ENCODE results near the gene MYO9B. TPM values are rescaled to one million over a fixed set of nuclear protein-coding genes. Genes with fewer than 3 reads are reported as not detected.

Gene MYO9B
- polyA plus RNA-seq, 2 of the 4 experiments (the other 2 are of a cell fraction): 13.0 to 27.7 TPM

GRCh38 chr19:17136021-17136420 is 60.4 kb downstream of the MYO9B start:
- Histone ChIP-seq H3K9me3 (no peaks in the 10 kb centered on the region), H3K4me3 (peak overlapping the region; percentile 20; the same call in 1 of the 3 replicates), H3K4me1 (peaks cover 25% of the 10 kb centered on the region), H3K27ac (peak overlapping the region; percentile 87 to 91), H3K4me2 (peak overlapping the region; percentile 87)
- ChIA-PET POLR2A (no interaction called here), CTCF (no interaction called here)
- DNase-seq (ENCODE audit: low read depth in 1 of 2, low spot score in 1 of 2) (no peak), FAIRE-seq (no peak), ATAC-seq (peak; percentile 27 to 37; a peak in 4 of 6 replicates)
- TF ChIP-seq JUN (IDR thresholded peaks at IDR 0.05) (no peak), RFX5 (IDR thresholded peaks at IDR 0.05) (no peak), REST (IDR thresholded peaks at IDR 0.05) (no peak), CHD2 (IDR thresholded peaks at IDR 0.05; ENCODE audit: low read length, partially characterized antibody) (no peak), TP53 (CRISPR knock-in tag; IDR thresholded peaks at IDR 0.05) (no peak), BHLHE40 (IDR thresholded peaks at IDR 0.05; ENCODE audit: low read depth, low read length) (no peak), EHF (CRISPR knock-in tag; IDR thresholded peaks at IDR 0.05) (no peak), SREBF2 (IDR thresholded peaks at IDR 0.05) (no peak), POLR2AphosphoS2 (conservative IDR thresholded peaks at IDR 0.05; ENCODE audit: low read length) (no peak), TFCP2L1 (CRISPR knock-in tag; IDR thresholded peaks at IDR 0.05) (no peak), FOXS1 (CRISPR knock-in tag; IDR thresholded peaks at IDR 0.05) (no peak), ZC3H11A (IDR thresholded peaks at IDR 0.05) (no peak), PHF8 (IDR thresholded peaks at IDR 0.05; ENCODE audit: borderline replicate concordance, low read depth) (no peak), ZSCAN20 (CRISPR knock-in tag; IDR thresholded peaks at IDR 0.05) (no peak), CBX2 (IDR thresholded peaks at IDR 0.05; ENCODE audit: borderline replicate concordance, low read depth) (no peak), GATA3 (IDR thresholded peaks at IDR 0.05; ENCODE audit: borderline replicate concordance) (no peak), HOXA7 (CRISPR knock-in tag; IDR thresholded peaks at IDR 0.05) (no peak), CBX8 (IDR thresholded peaks at IDR 0.05) (no peak), ESRRA (IDR thresholded peaks at IDR 0.05; ENCODE audit: borderline replicate concordance, low read length) (no peak)
- TF ChIP-seq, protein P1, sequence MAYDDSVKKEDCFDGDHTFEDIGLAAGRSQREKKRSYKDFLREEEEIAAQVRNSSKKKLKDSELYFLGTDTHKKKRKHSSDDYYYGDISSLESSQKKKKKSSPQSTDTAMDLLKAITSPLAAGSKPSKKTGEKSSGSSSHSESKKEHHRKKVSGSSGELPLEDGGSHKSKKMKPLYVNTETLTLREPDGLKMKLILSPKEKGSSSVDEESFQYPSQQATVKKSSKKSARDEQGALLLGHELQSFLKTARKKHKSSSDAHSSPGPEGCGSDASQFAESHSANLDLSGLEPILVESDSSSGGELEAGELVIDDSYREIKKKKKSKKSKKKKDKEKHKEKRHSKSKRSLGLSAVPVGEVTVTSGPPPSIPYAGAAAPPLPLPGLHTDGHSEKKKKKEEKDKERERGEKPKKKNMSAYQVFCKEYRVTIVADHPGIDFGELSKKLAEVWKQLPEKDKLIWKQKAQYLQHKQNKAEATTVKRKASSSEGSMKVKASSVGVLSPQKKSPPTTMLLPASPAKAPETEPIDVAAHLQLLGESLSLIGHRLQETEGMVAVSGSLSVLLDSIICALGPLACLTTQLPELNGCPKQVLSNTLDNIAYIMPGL (CRISPR knock-in tag; IDR thresholded peaks at IDR 0.05; ENCODE audit: borderline replicate concordance): no peak
- WGBS (ENCODE audit: missing lambda C conversion rate): 84% methylated on average over 9 of the region's 9 CpGs

- H3K4me3 ChIP-seq: no peak overlapping the region
- H3K4me1 ChIP-seq: peaks cover 24% of the 10 kb centered on the region
- ATAC-seq: no peak
- no peak overlapping the region for H3K4me2 ChIP-seq
- no peak for FAIRE-seq
- no peak for TF ChIP-seq TP53 (CRISPR knock-in tag; IDR thresholded peaks at IDR 0.05)
- TF ChIP-seq ZFP36 (IDR thresholded peaks at IDR 0.05; ENCODE audit: borderline replicate concordance, partially characterized antibody): no peak
- TF ChIP-seq JUNB (IDR thresholded peaks at IDR 0.05): no peak
- TF ChIP-seq ZC3H11A (IDR thresholded peaks at IDR 0.05): no peak
- TF ChIP-seq RAD21 (conservative IDR thresholded peaks at IDR 0.05 in 1 of 2, IDR thresholded peaks at IDR 0.05 in 1 of 2): no peak
- no peak for TF ChIP-seq ESRRA (IDR thresholded peaks at IDR 0.05; ENCODE audit: borderline replicate concordance, low read length)
- TF ChIP-seq, protein P2, sequence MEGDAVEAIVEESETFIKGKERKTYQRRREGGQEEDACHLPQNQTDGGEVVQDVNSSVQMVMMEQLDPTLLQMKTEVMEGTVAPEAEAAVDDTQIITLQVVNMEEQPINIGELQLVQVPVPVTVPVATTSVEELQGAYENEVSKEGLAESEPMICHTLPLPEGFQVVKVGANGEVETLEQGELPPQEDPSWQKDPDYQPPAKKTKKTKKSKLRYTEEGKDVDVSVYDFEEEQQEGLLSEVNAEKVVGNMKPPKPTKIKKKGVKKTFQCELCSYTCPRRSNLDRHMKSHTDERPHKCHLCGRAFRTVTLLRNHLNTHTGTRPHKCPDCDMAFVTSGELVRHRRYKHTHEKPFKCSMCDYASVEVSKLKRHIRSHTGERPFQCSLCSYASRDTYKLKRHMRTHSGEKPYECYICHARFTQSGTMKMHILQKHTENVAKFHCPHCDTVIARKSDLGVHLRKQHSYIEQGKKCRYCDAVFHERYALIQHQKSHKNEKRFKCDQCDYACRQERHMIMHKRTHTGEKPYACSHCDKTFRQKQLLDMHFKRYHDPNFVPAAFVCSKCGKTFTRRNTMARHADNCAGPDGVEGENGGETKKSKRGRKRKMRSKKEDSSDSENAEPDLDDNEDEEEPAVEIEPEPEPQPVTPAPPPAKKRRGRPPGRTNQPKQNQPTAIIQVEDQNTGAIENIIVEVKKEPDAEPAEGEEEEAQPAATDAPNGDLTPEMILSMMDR (IDR thresholded peaks at IDR 0.05): no peak
- peak overlapping the region; percentile 87 to 91; a peak in 5 of 6 replicates for H3K27ac ChIP-seq
- POLR2A ChIA-PET: no interaction called here
- DNase-seq (ENCODE audit: low read depth in 1 of 2, low spot score in 1 of 2): no peak
- CTCF ChIA-PET: no interaction called here
- 88% methylated on average over 11 of the region's 11 CpGs for WGBS (ENCODE audit: missing lambda C conversion rate)
- no peaks in the 10 kb centered on the region for H3K9me3 ChIP-seq
Measured at GRCh38 chr19:17136617-17137016, 61.0 kb downstream of the MYO9B start.

All from A549 (cell line).